HG03378 (cell line): ENCODE results near the gene NCOA1.
A peak's percentile ranks its signal among the peaks of the same experiment; 100 is the strongest.

Experiments
- ATAC-seq: cut with Tn5 transposase; IDR thresholded peaks from one replicate; pipeline ENCODE4 v1.9.1; 2021; ENCODE audit warnings: mild to moderate bottlenecking, moderate library complexity; ENCODE audit not compliant: unreplicated experiment

Gene NCOA1

GRCh38 chr2:24621779-24622538 lies 130.9 kb downstream of the NCOA1 start:
- ATAC-seq = no peak

GRCh38 chr2:24623535-24623934 lies 132.5 kb downstream of the NCOA1 start:
- ATAC-seq = no peak

GRCh38 chr2:24625728-24626127 lies 134.7 kb downstream of the NCOA1 start:
- ATAC-seq = no peak

- no peak for ATAC-seq
Observed at GRCh38 chr2:24626131-24626530, 135.1 kb downstream of the NCOA1 start.

- ATAC-seq = no peak
Observed at GRCh38 chr2:24628746-24629145, 137.7 kb downstream of the NCOA1 start.

GRCh38 chr2:24632172-24632571 lies 141.1 kb downstream of the NCOA1 start:
- no peak for ATAC-seq

GRCh38 chr2:24635181-24635580 lies 144.1 kb downstream of the NCOA1 start:
- no peak for ATAC-seq

- no peak for ATAC-seq
Observed at GRCh38 chr2:24638568-24638967, 147.5 kb downstream of the NCOA1 start.

GRCh38 chr2:24642351-24642750 lies 151.3 kb downstream of the NCOA1 start:
- ATAC-seq = no peak

- ATAC-seq = no peak
Observed at GRCh38 chr2:24643051-24643450, 152.0 kb downstream of the NCOA1 start.

- ATAC-seq = no peak
Observed at GRCh38 chr2:24644032-24644431, 153.0 kb downstream of the NCOA1 start.

- no peak for ATAC-seq
Observed at GRCh38 chr2:24650997-24651642, 160.1 kb downstream of the NCOA1 start.

- no peak for ATAC-seq
Observed at GRCh38 chr2:24651643-24652003, 160.6 kb downstream of the NCOA1 start.

GRCh38 chr2:24652265-24653182 lies 161.5 kb downstream of the NCOA1 start:
- peak; percentile 50 for ATAC-seq

- ATAC-seq = no peak
Observed at GRCh38 chr2:24657818-24658217, 166.8 kb downstream of the NCOA1 start.

- ATAC-seq = no peak
Observed at GRCh38 chr2:24658531-24659202, 167.6 kb downstream of the NCOA1 start.

- no peak for ATAC-seq
Observed at GRCh38 chr2:24659862-24660261, 168.8 kb downstream of the NCOA1 start.

GRCh38 chr2:24667542-24667941 lies 176.5 kb downstream of the NCOA1 start:
- ATAC-seq = no peak

- ATAC-seq = no peak
Observed at GRCh38 chr2:24671230-24671629, 180.2 kb downstream of the NCOA1 start.

GRCh38 chr2:24672589-24672988 lies 181.5 kb downstream of the NCOA1 start:
- no peak for ATAC-seq

GRCh38 chr2:24675338-24675737 lies 184.3 kb downstream of the NCOA1 start:
- ATAC-seq = no peak
